ENCODE data around the gene ZNF292.

GRCh38 chr6:87127737-87128136, 27.6 kb upstream of the ZNF292 start:
- TF ChIP-seq GATA2 (IDR thresholded peaks at IDR 0.05; ENCODE audit: low read depth, low read length) (no peak), GATA3 (IDR thresholded peaks at IDR 0.05; ENCODE audit: low read depth, low read length) (no peak)

Measured in SH-SY5Y (cell line).